HG03575 (cell line): ENCODE data around the gene SPOCK1.

ENCODE experiments used
- ATAC-seq: cut with Tn5 transposase; IDR thresholded peaks from one replicate; pipeline ENCODE4 v1.9.1; 2021; ENCODE audit not compliant: unreplicated experiment, insufficient number of reproducible peaks, low FRiP score; ENCODE audit errors: extremely low read depth

Gene SPOCK1

DNA sequence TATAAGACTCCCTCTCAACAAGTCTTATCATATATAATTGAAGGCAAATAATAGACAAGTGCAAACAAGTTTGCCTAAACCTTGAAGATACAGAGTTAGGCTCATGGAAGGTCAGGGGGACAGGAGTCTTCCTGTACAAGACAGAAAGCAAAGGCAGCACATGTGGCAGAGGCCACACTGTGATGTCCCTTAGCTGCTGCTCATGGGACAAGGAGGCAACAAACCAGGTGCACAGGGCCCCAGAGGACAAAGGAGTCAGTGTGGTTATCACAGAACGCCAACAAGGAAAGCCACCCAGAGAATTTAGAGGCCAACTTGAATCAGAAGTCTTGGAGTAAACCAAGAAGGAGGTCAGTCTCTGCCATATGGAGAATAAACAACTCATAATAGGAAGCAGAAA lies 444.8 kb downstream of the SPOCK1 start:
- ATAC-seq, result no peak

DNA sequence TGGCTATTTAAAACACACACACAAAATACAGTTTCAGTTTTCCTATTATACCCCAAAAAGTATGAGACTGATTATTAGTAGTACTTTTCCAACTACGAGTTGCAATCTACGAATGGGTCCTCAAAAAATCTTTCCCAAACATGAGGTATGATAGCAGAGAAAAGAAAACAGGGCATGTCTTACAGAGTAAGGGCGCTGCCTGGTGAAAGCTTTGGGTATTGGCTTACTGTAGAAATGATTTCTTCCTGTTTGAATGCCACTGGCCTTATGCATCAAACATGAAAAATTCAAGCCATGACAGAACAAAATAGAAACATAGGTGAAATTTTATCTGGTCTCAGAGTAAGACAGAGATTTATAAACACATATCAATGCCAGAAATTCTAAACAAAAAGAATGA lies 448.0 kb downstream of the SPOCK1 start:
- no peak for ATAC-seq

GRCh38 chr5:137040641-137041340 lies 458.3 kb downstream of the SPOCK1 start:
- no peak for ATAC-seq

DNA sequence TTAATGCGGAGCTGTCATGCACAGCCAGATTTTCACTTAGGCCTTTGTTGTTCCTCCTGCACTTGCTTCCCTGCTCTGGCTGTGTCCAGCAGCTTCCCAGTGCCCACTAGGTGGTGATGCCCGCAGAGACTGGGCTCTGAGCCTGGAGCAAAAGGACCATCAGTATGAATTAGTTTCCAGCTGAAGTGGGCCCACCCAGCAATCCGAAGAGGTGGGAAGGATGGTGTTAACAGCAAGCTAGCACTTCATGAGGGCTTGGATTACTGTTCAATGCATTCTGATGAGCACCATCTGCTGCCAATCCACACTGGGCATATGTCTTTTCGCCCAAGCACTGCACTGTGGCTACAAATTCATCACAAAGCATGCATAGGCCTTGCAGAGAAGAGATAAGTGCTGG lies 459.1 kb downstream of the SPOCK1 start:
- no peak for ATAC-seq

- ATAC-seq, result no peak
These were observed 461.3 kb downstream of the SPOCK1 start for GRCh38 chr5:137037848-137038247.

DNA sequence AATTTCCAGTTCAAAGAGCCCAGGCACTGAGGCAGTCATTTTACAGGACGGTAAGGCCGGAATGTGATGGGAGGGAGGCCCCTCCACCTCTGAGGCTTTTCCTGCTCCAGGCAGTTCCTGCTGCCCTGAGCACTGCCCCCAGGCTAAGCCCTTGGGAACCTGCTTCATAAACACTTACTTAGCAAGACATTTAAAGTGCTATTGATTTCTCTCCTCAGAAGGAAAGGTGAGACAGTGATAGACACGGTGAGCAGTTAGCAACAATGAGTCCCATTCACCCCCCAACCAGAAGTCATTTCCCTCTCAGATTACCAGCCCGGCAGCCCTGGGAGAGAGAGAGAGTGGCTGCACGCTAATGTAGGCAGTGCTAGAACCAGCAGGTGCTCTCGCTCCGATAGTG lies 462.5 kb downstream of the SPOCK1 start:
- no peak for ATAC-seq

- no peak for ATAC-seq
These were observed 463.6 kb downstream of the SPOCK1 start for GRCh38 chr5:137035480-137035878.

DNA sequence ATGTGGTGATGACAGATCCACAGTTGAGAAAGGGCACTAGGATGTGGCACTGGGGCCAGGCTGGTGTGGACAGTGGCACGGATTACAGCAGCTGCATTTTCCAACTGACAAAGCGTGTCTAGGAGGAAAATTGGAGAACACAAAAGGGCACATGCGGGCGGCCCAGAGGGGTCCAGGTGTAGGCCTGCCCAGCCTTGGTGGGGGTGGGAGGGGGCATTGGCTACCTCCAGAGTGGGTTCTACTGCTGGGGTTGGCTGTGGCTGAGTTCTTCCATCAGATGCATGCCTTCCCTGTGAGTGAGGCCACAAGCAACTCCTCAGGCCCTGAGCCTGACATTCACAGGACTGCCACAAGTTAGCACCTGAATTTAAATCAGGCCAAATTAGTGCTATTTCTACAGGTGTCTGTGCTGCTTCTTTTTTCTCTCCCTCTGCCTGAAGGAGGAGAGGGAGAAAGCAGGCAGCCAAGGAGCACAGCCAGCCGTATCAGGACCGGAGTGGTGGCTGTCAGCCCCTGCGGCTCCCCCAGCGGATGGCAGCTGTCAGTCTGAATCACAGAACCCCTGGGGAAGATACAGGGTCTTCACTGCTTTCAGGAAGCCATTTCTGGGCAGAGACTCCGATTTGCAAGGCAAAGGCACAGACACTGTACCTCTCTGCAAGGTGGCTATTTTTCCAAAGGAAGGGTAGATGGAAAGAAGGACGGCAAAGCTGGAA lies 464.2 kb downstream of the SPOCK1 start:
- ATAC-seq, result no peak

- no peak for ATAC-seq
These were observed 464.9 kb downstream of the SPOCK1 start for GRCh38 chr5:137034213-137034612.

DNA sequence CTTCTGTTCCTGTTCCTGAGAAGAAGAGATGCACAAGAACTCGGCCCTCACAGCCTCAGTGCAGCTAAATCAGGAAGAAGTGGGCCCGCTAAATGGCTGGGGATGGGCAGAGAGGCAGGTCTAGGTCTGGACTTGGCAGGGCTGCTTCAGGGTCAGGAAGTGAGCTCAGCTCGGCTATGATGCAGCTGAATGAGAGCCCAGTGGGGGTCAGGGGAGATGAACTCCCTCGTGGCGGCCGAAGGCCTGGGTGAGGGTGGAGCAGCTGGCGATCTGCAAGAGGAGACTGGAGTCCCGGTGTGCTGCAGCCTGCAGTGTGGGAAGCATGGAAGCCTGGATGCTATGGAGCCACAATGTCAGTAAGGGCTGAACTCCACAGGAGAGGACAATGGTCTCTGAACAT lies 466.2 kb downstream of the SPOCK1 start:
- ATAC-seq, result no peak

- no peak for ATAC-seq
These were observed 471.4 kb downstream of the SPOCK1 start for GRCh38 chr5:137027758-137028157.

GRCh38 chr5:137026296-137026695 lies 472.8 kb downstream of the SPOCK1 start:
- no peak for ATAC-seq

GRCh38 chr5:137024044-137024443 lies 475.1 kb downstream of the SPOCK1 start:
- ATAC-seq, result no peak

DNA sequence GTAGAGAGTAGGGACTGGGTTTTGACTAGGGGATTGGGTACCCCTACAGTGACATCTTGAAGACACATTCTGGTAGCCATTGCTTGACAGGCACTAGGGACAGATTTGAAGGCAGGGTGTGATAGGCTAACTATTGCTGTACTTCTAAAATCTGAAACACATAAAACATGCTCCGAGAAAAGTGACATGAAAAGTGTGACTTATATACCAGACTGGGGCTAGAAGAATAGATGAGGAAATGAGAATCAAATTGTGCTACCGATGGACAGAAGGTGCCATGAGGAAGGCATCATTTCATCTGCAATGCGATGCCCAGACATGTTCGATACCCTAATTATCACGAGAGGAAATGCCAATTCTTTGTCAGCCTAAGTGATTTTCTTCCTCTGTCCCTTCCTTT lies 475.8 kb downstream of the SPOCK1 start:
- no peak for ATAC-seq

- ATAC-seq, result no peak
These were observed 476.4 kb downstream of the SPOCK1 start for GRCh38 chr5:137022725-137023124.

DNA sequence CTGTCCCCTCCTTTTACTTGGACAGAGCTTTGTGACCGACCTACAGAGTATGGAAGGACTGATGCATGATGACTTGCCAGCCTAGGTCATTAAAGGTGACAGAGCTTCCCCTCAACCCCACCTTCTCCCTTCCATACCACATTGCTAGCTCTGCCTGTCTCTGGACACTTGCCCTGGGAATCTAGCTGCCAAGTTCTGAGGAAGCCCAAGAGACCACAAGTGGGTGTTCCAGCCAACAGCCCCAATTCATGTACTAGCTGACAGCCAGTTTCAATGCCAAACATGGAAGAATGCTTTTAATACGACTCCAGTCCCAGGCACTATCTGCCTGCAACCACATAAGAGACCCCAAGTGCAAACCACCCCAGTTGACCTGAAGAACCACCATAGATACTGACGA lies 477.1 kb downstream of the SPOCK1 start:
- no peak for ATAC-seq

GRCh38 chr5:137019229-137019628 lies 479.9 kb downstream of the SPOCK1 start:
- no peak for ATAC-seq

- no peak for ATAC-seq
These were observed 482.3 kb downstream of the SPOCK1 start for GRCh38 chr5:137016783-137017324.

DNA sequence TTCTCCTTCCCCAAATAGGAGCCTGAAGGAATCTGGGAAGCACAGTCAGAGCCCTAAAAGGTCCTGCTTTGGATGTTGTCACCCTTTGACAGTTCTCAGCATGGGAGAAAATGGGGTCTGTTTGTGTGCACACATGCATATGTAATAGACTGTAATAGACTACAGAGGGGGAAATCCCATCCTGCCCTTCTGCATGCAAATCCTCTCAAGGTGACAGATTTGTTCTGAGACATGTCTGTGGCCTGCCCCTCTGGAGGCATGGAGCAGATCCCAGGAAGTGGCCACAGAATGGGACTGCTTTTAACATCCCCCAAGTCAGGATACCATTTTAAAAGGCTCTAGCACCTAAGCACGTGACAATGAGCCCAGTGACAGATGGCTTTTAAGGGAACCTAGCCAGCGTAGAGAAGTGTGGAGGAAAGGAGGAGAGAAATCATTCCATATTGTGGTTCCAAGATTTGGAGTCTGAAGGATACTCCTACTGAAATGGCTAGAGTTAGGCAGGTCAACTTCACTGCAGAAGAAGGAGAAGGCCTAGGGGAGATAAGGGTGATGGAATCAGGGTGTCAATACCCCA lies 483.5 kb downstream of the SPOCK1 start:
- ATAC-seq, result no peak

- ATAC-seq, result no peak
These were observed 484.4 kb downstream of the SPOCK1 start for GRCh38 chr5:137014731-137015130.
